ENCODE data around the gene CACNA1G. TPM values are rescaled to one million over a fixed set of nuclear protein-coding genes. Genes with fewer than 3 reads are reported as not detected.

Gene CACNA1G
- total and polyA plus RNA-seq, 9 donors, result 4.6 to 16.3 (median 8.3) TPM

- Histone ChIP-seq H3K36me3 (ENCODE audit: control insufficient read depth, insufficient read depth, low read length) (no peaks in the 10 kb centered on the region), H3K9me3 (replicated peaks; ENCODE audit: control insufficient read depth, low read depth, low read length) (no peaks in the 10 kb centered on the region), H3K4me1 (ENCODE audit: control insufficient read depth, insufficient read depth, low read length) (no peaks in the 10 kb centered on the region)
Measured at GRCh38 chr17:50647187-50647586, 86.7 kb downstream of the CACNA1G start.

GRCh38 chr17:50649042-50649908, 88.8 kb downstream of the CACNA1G start:
- no peaks in the 10 kb centered on the region for H3K4me1 ChIP-seq (ENCODE audit: control insufficient read depth, insufficient read depth, low read length)
- peaks cover 2% of the 10 kb centered on the region for H3K27me3 ChIP-seq (ENCODE audit: control insufficient read depth, insufficient read depth, low read length)
- no peak overlapping the region for H3K4me3 ChIP-seq (ENCODE audit: low read length)
- 71% methylated on average over 1 of the region's 7 CpGs for WGBS (ENCODE audit: insufficient coverage)
- H3K27ac ChIP-seq (ENCODE audit: low read length), result no peak overlapping the region
- H3K36me3 ChIP-seq (ENCODE audit: control insufficient read depth, insufficient read depth, low read length), result no peaks in the 10 kb centered on the region
- no peak for DNase-seq
- peaks cover 6% of the 10 kb centered on the region for H3K9me3 ChIP-seq (replicated peaks; ENCODE audit: control insufficient read depth, low read depth, low read length)

More at GRCh38 chr17:50647187-50647586, 86.7 kb downstream of the CACNA1G start:
- Histone ChIP-seq H3K27me3 (ENCODE audit: control insufficient read depth, insufficient read depth, low read length) (peaks cover 2% of the 10 kb centered on the region), H3K4me3 (ENCODE audit: low read length) (no peak overlapping the region), H3K27ac (ENCODE audit: low read length) (no peak overlapping the region)
- no peak for DNase-seq
- WGBS (ENCODE audit: insufficient coverage), result 60% methylated on average over 2 of the region's 2 CpGs

- H3K27ac ChIP-seq (ENCODE audit: low read length), result no peak overlapping the region
- H3K9me3 ChIP-seq (replicated peaks; ENCODE audit: control insufficient read depth, low read depth, low read length), result peaks cover 6% of the 10 kb centered on the region
- no peak for DNase-seq
- H3K4me3 ChIP-seq (ENCODE audit: low read length), result no peak overlapping the region
- WGBS (ENCODE audit: insufficient coverage), result no CpG with 5 or more reads among the region's 2 CpGs
- H3K4me1 ChIP-seq (ENCODE audit: control insufficient read depth, insufficient read depth, low read length), result no peaks in the 10 kb centered on the region
- no peaks in the 10 kb centered on the region for H3K36me3 ChIP-seq (ENCODE audit: control insufficient read depth, insufficient read depth, low read length)
- peaks cover 2% of the 10 kb centered on the region for H3K27me3 ChIP-seq (ENCODE audit: control insufficient read depth, insufficient read depth, low read length)
Measured at GRCh38 chr17:50651661-50652060, 91.1 kb downstream of the CACNA1G start.

DNA sequence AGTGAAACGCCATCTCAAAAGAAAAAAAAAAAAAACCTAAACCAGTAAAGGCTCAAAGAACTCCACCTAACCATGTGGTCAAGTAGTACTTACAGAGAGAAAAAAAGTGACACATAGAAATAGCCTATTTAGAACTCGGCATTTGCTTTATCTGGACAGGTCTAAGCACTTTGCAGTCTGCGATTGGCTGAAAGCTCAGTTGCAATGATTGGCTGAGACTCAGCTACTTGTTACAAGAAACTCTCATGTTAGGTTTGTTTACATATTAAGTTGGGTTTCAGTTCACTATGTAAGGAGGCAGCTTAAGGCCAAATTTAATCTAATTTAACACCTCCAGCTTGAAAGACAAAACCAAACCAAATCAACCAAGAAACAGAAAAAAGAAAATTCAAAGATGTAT, 93.2 kb downstream of the CACNA1G start:
- peaks cover 6% of the 10 kb centered on the region for H3K9me3 ChIP-seq (replicated peaks; ENCODE audit: control insufficient read depth, low read depth, low read length)
- WGBS (ENCODE audit: insufficient coverage), result no CpG with 5 or more reads among the region's 3 CpGs
- H3K27ac ChIP-seq (ENCODE audit: low read length), result no peak overlapping the region

DNA sequence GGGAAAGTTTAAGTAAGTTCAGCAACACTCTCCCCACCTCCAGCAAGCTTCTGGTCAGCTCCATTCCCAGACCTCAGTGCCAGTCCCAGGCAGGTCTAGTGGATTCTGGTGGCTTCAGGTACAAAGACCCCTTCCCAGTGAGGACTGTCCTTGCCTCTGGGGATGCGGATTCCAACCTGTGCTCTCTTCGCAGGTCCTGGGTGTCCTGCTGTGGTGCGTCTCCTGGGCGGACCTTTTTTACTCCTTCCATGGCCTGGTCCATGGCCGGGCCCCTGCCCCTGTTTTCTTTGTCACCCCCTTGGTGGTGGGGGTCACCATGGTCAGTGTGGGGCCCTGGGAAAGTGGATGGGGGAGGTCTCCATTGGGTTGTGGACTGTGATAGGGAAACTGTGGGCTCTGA, 96.0 kb downstream of the CACNA1G start:
- H3K36me3 ChIP-seq (ENCODE audit: control insufficient read depth, insufficient read depth, low read length), result no peaks in the 10 kb centered on the region
- DNase-seq, result no peak
- peaks cover 19% of the 10 kb centered on the region for H3K4me1 ChIP-seq (ENCODE audit: control insufficient read depth, insufficient read depth, low read length)
- H3K27me3 ChIP-seq (ENCODE audit: control insufficient read depth, insufficient read depth, low read length), result no peaks in the 10 kb centered on the region
- H3K9me3 ChIP-seq (replicated peaks; ENCODE audit: control insufficient read depth, low read depth, low read length), result peaks cover 6% of the 10 kb centered on the region
- 100% methylated on average over 4 of the region's 5 CpGs for WGBS (ENCODE audit: insufficient coverage)
- no peak overlapping the region for H3K4me3 ChIP-seq (ENCODE audit: low read length)
- no peak overlapping the region for H3K27ac ChIP-seq (ENCODE audit: low read length)

More for the DNA sequence above, 93.2 kb downstream of the CACNA1G start:
- no peaks in the 10 kb centered on the region for H3K36me3 ChIP-seq (ENCODE audit: control insufficient read depth, insufficient read depth, low read length)
- DNase-seq, result no peak
- H3K27me3 ChIP-seq (ENCODE audit: control insufficient read depth, insufficient read depth, low read length), result no peaks in the 10 kb centered on the region
- H3K4me3 ChIP-seq (ENCODE audit: low read length), result no peak overlapping the region
- H3K4me1 ChIP-seq (ENCODE audit: control insufficient read depth, insufficient read depth, low read length), result peaks cover 1% of the 10 kb centered on the region

GRCh38 chr17:50657054-50657453, 96.5 kb downstream of the CACNA1G start:
- 94% methylated on average over 5 of the region's 7 CpGs for WGBS (ENCODE audit: insufficient coverage)
- Histone ChIP-seq H3K4me3 (ENCODE audit: low read length) (no peak overlapping the region), H3K36me3 (ENCODE audit: control insufficient read depth, insufficient read depth, low read length) (no peaks in the 10 kb centered on the region), H3K9me3 (replicated peaks; ENCODE audit: control insufficient read depth, low read depth, low read length) (peaks cover 6% of the 10 kb centered on the region), H3K27ac (ENCODE audit: low read length) (no peak overlapping the region), H3K27me3 (ENCODE audit: control insufficient read depth, insufficient read depth, low read length) (no peaks in the 10 kb centered on the region), H3K4me1 (ENCODE audit: control insufficient read depth, insufficient read depth, low read length) (peaks cover 24% of the 10 kb centered on the region)
- no peak for DNase-seq

DNA sequence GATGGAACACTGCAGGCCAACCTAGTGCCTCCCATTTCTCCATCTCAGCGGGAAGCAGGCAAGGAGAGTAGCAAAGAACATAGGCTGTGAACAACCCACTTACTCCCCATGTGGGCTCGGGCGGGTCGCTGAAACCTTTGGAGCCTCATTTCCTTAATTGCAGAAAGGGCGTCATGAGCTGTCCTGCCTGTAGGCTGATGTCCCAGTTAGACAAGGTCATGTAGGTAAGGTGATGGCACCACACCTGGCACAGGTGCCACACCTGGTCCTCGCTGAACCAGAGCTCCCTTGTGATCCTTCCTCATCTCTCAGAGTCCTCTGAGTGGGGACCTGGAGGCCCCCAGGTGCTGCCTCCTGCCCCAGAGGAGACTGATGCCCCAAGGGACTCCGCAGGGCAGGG, 97.1 kb downstream of the CACNA1G start:
- WGBS (ENCODE audit: insufficient coverage), result 87% methylated on average over 2 of the region's 7 CpGs
- peaks cover 25% of the 10 kb centered on the region for H3K4me1 ChIP-seq (ENCODE audit: control insufficient read depth, insufficient read depth, low read length)
- H3K27ac ChIP-seq (ENCODE audit: low read length), result no peak overlapping the region
- no peaks in the 10 kb centered on the region for H3K27me3 ChIP-seq (ENCODE audit: control insufficient read depth, insufficient read depth, low read length)
- no peak for DNase-seq
- H3K9me3 ChIP-seq (replicated peaks; ENCODE audit: control insufficient read depth, low read depth, low read length), result peaks cover 3% of the 10 kb centered on the region
- no peak overlapping the region for H3K4me3 ChIP-seq (ENCODE audit: low read length)
- no peaks in the 10 kb centered on the region for H3K36me3 ChIP-seq (ENCODE audit: control insufficient read depth, insufficient read depth, low read length)

- H3K4me1 ChIP-seq (ENCODE audit: control insufficient read depth, insufficient read depth, low read length), result peaks cover 25% of the 10 kb centered on the region
- no peaks in the 10 kb centered on the region for H3K27me3 ChIP-seq (ENCODE audit: control insufficient read depth, insufficient read depth, low read length)
- no peak overlapping the region for H3K4me3 ChIP-seq (ENCODE audit: low read length)
- WGBS (ENCODE audit: insufficient coverage), result 56% methylated on average over 6 of the region's 6 CpGs
- H3K36me3 ChIP-seq (ENCODE audit: control insufficient read depth, insufficient read depth, low read length), result no peaks in the 10 kb centered on the region
- H3K27ac ChIP-seq (ENCODE audit: low read length), result no peak overlapping the region
- H3K9me3 ChIP-seq (replicated peaks; ENCODE audit: control insufficient read depth, low read depth, low read length), result no peaks in the 10 kb centered on the region
- no peak for DNase-seq
Measured at GRCh38 chr17:50658616-50659015, 98.1 kb downstream of the CACNA1G start.

GRCh38 chr17:50659179-50659578, 98.7 kb downstream of the CACNA1G start:
- H3K4me3 ChIP-seq (ENCODE audit: low read length), result no peak overlapping the region
- no peaks in the 10 kb centered on the region for H3K36me3 ChIP-seq (ENCODE audit: control insufficient read depth, insufficient read depth, low read length)
- no peak for DNase-seq
- no peaks in the 10 kb centered on the region for H3K27me3 ChIP-seq (ENCODE audit: control insufficient read depth, insufficient read depth, low read length)
- no peaks in the 10 kb centered on the region for H3K9me3 ChIP-seq (replicated peaks; ENCODE audit: control insufficient read depth, low read depth, low read length)
- peaks cover 25% of the 10 kb centered on the region for H3K4me1 ChIP-seq (ENCODE audit: control insufficient read depth, insufficient read depth, low read length)
- no peak overlapping the region for H3K27ac ChIP-seq (ENCODE audit: low read length)
- WGBS (ENCODE audit: insufficient coverage), result 60% methylated on average over 2 of the region's 10 CpGs

GRCh38 chr17:50660042-50660886, 99.7 kb downstream of the CACNA1G start:
- no peak for DNase-seq
- no peak overlapping the region for H3K4me3 ChIP-seq (ENCODE audit: low read length)
- no peaks in the 10 kb centered on the region for H3K36me3 ChIP-seq (ENCODE audit: control insufficient read depth, insufficient read depth, low read length)
- H3K9me3 ChIP-seq (replicated peaks; ENCODE audit: control insufficient read depth, low read depth, low read length), result no peaks in the 10 kb centered on the region
- H3K27ac ChIP-seq (ENCODE audit: low read length), result no peak overlapping the region
- no peaks in the 10 kb centered on the region for H3K27me3 ChIP-seq (ENCODE audit: control insufficient read depth, insufficient read depth, low read length)
- H3K4me1 ChIP-seq (ENCODE audit: control insufficient read depth, insufficient read depth, low read length), result peaks cover 25% of the 10 kb centered on the region
- 51% methylated on average over 7 of the region's 11 CpGs for WGBS (ENCODE audit: insufficient coverage)

Measured in muscle of leg (tissue), 11 donors.